ENCODE results near the gene ARID1B. TPM values are rescaled to one million over a fixed set of nuclear protein-coding genes. Genes with fewer than 3 reads are reported as not detected.

The ARID1B gene
- total and polyA plus RNA-seq, 2 of the 13 experiments (the other 11 are each of a cell fraction or from before 2014, with no cell fraction given) = 20.1 to 32.6 TPM

GRCh38 chr6:156777577-156778453 is 637 bp downstream of the ARID1B start (continued):
- TF ChIP-seq SRSF1 (optimal IDR thresholded peaks at IDR 0.05; ENCODE audit: low read depth, low read length) (peak; percentile 75), HNF1B (CRISPR knock-in tag; IDR thresholded peaks at IDR 0.05) (no peak), TGIF2 (CRISPR knock-in tag; IDR thresholded peaks at IDR 0.05) (no peak), CHCHD3 (CRISPR knock-in tag; IDR thresholded peaks at IDR 0.05) (peak; percentile 86), ZNF646 (CRISPR knock-in tag; IDR thresholded peaks at IDR 0.05) (no peak), KDM4B (CRISPR knock-in tag; IDR thresholded peaks at IDR 0.05) (no peak), ZXDC (CRISPR knock-in tag; IDR thresholded peaks at IDR 0.05) (peak; percentile 71; the same call in 1 of the 2 replicates), ZNF552 (CRISPR knock-in tag; IDR thresholded peaks at IDR 0.05; ENCODE audit: borderline replicate concordance) (no peak), ZNF713 (CRISPR knock-in tag; IDR thresholded peaks at IDR 0.05) (no peak), ATF5 (CRISPR knock-in tag; IDR thresholded peaks at IDR 0.05; ENCODE audit: low read depth) (no peak), HOXA7 (CRISPR knock-in tag; IDR thresholded peaks at IDR 0.05) (no peak), DNMT1 (CRISPR knock-in tag; IDR thresholded peaks at IDR 0.05) (0 out of 2 replicates have a peak, but pooled peaks have one; percentile 26), ZNF614 (CRISPR knock-in tag; IDR thresholded peaks at IDR 0.05; ENCODE audit: borderline replicate concordance) (no peak), ZNF567 (CRISPR knock-in tag; IDR thresholded peaks at IDR 0.05; ENCODE audit: borderline replicate concordance) (no peak), ZNF354B (CRISPR knock-in tag; IDR thresholded peaks at IDR 0.05) (0 out of 2 replicates have a peak, but pooled peaks have one; percentile 25), ZNF746 (CRISPR knock-in tag; IDR thresholded peaks at IDR 0.05) (no peak), ZBTB21 (CRISPR knock-in tag; IDR thresholded peaks at IDR 0.05) (no peak), NBN (conservative IDR thresholded peaks at IDR 0.05) (no peak)
